HCT116 (cell line): Measurements from ENCODE around the gene NCSTN. TPM values are rescaled to one million over a fixed set of nuclear protein-coding genes. Genes with fewer than 3 reads are reported as not detected.

Experiments
- ATAC-seq: fragments of 200-7000 bp; cut with Tn5 transposase; 2 replicates; pipeline ENCODE4 v1.9.1; 2020; ENCODE audit warnings: mild to moderate bottlenecking, moderate library complexity
- BruUV-seq: library from RNA; stranded (reverse); fragments of 400-500 nt; replicated peaks from 2 replicates; lab custom pipeline; 2021; lab: Mats Ljungman, UMichigan
- CTCF ChIA-PET: fragments of 300-600 bp; sonication (Branson Sonifier 250); formaldehyde crosslinking; loops from one replicate; lab custom pipeline; 2021; ENCODE audit warnings: antibody characterized with exemption; lab: Charles Lee
- POLR2A ChIA-PET: fragments of 300-600, 350-600 bp; sonication (Branson Sonifier 250); formaldehyde crosslinking; loops from one replicate; lab custom pipeline; 2021; ENCODE audit warnings: antibody characterized with exemption; lab: Charles Lee
- RAD21 ChIA-PET, 2 experiments: fragments of 300-600 bp; sonication (Branson Sonifier 250); formaldehyde crosslinking; loops; one replicate each; lab custom pipeline; 2023; ENCODE audit warnings: low total read pairs in 2 of 2; ENCODE audit not compliant: uncharacterized antibody in 2 of 2, unreplicated experiment in 2 of 2, low non-redundant PET in 1 of 2; lab: Charles Lee
- DNase-seq: peaks from one replicate; pipeline ENCODE4 v3.0.0-alpha.2; 2010; ENCODE audit warnings: low read depth, low spot score
- H2AFZ ChIP-seq: fragments of 200-600 bp; shearing (Covaris generic), sonication (generic); 2 replicates; pipeline ENCODE4 v1.6.1; 2017; ENCODE audit warnings: low read depth, mixed run types, mixed read lengths, antibody characterized with exemption, low read length; ENCODE audit not compliant: poor library complexity, severe bottlenecking
- H3K27ac ChIP-seq: 2 replicates; pipeline ENCODE4 v1.5.1; 2012; ENCODE audit warnings: low read depth, low read length
- H3K27me3 ChIP-seq: fragments of 200-600 bp; sonication (generic); 2 replicates; pipeline ENCODE4 v1.6.1; 2016; ENCODE audit warnings: mixed run types, low read length, mixed read lengths; ENCODE audit not compliant: insufficient read depth
- H3K36me3 ChIP-seq, 2 experiments: fragments of 200-500 bp in 1 of 2; fragments of 200-600 bp in 1 of 2; sonication (Bioruptor generic) in 1 of 2; sonication (generic) in 1 of 2; 2 replicates each; pipeline versions ENCODE4 v1.5.1 to v1.6.1; 2014 to 2016; ENCODE audit warnings: low read length in 2 of 2, inconsistent platforms in 1 of 2, mixed read lengths in 1 of 2, mixed run types in 1 of 2; ENCODE audit not compliant: insufficient read depth in 2 of 2, control insufficient read depth in 1 of 2
- H3K4me1 ChIP-seq, 2 experiments: fragments of 200-600 bp in 1 of 2; sonication (generic) in 1 of 2; 2 replicates each; pipeline versions ENCODE4 v1.5.1 to v1.6.1; 2012 to 2017; ENCODE audit warnings: low read length in 2 of 2, inconsistent platforms in 1 of 2, mild to moderate bottlenecking in 1 of 2, mixed read lengths in 1 of 2, mixed run types in 1 of 2, moderate library complexity in 1 of 2; ENCODE audit not compliant: insufficient read depth in 2 of 2, control insufficient read depth in 1 of 2
- H3K4me2 ChIP-seq: fragments of 200-600 bp; sonication (generic); 2 replicates; pipeline ENCODE4 v1.6.1; 2017; ENCODE audit warnings: mixed run types, low read length, mixed read lengths
- H3K4me3 ChIP-seq, 2 experiments: fragments of 200-600 bp in 1 of 2; sonication (generic) in 1 of 2; replicated peaks in 1 of 2; 2 replicates each; pipeline ENCODE4 v1.5.1; 2011 to 2016; ENCODE audit warnings: low read length in 2 of 2, control low read depth in 1 of 2, low read depth in 1 of 2, mild to moderate bottlenecking in 1 of 2, mixed read lengths in 1 of 2, mixed run types in 1 of 2
- H3K79me2 ChIP-seq: fragments of 200-600 bp; sonication (generic); 2 replicates; pipeline ENCODE4 v1.6.1; 2017; ENCODE audit warnings: mild to moderate bottlenecking, mixed run types, low read length, moderate library complexity, mixed read lengths; ENCODE audit not compliant: insufficient read depth
- H3K9ac ChIP-seq: fragments of 200-600 bp; sonication (generic); 2 replicates; pipeline ENCODE4 v1.6.1; 2016; ENCODE audit warnings: low read length, mixed read lengths
- H3K9me2 ChIP-seq: fragments of 200-600 bp; sonication (generic), shearing (Covaris generic); 2 replicates; pipeline ENCODE4 v1.6.1; 2017; ENCODE audit warnings: mixed run types, mild to moderate bottlenecking, moderate library complexity; ENCODE audit not compliant: insufficient read depth
- H3K9me3 ChIP-seq, 2 experiments: fragments of 200-500 bp in 1 of 2; fragments of 200-600 bp in 1 of 2; sonication (Bioruptor generic) in 1 of 2; sonication (generic) in 1 of 2; 2 replicates each; pipeline ENCODE4 v1.6.1; 2014 to 2017; ENCODE audit warnings: low read length in 2 of 2, mixed read lengths in 2 of 2, inconsistent platforms in 1 of 2, low read depth in 1 of 2, mild to moderate bottlenecking in 1 of 2, mixed run types in 1 of 2, moderate library complexity in 1 of 2; ENCODE audit not compliant: control insufficient read depth in 1 of 2, insufficient read depth in 1 of 2
- H4K20me1 ChIP-seq: fragments of 200-600 bp; sonication (generic), shearing (Covaris generic); 2 replicates; pipeline ENCODE4 v1.6.1; 2017; ENCODE audit warnings: mixed run types, mild to moderate bottlenecking, moderate library complexity; ENCODE audit not compliant: insufficient read depth
- CBX3 ChIP-seq: IDR thresholded peaks from 2 replicates; pipeline ENCODE4 v1.6.1; 2012; ENCODE audit warnings: low read depth
- CEBPB ChIP-seq: IDR thresholded peaks from 2 replicates; pipeline ENCODE4 v1.6.1; 2012; ENCODE audit warnings: low read depth
- CTCF ChIP-seq, 3 experiments: fragments of 200-600 bp in 1 of 3; sonication (generic) in 1 of 3; IDR thresholded peaks in 2 of 3; conservative IDR thresholded peaks in 1 of 3; 2 replicates each; pipeline ENCODE4 v1.5.1; 2012 to 2017; ENCODE audit warnings: low read depth in 2 of 3, low read length in 2 of 3, antibody characterized with exemption in 1 of 3, borderline replicate concordance in 1 of 3, control low read depth in 1 of 3, mild to moderate bottlenecking in 1 of 3, mixed read lengths in 1 of 3, mixed run types in 1 of 3, moderate library complexity in 1 of 3; ENCODE audit not compliant: insufficient read depth in 1 of 3
- EGR1 ChIP-seq: IDR thresholded peaks from 2 replicates; pipeline ENCODE4 v1.6.1; 2012; ENCODE audit warnings: low read depth
- ELF1 ChIP-seq: IDR thresholded peaks from 2 replicates; pipeline ENCODE4 v1.6.1; 2012; ENCODE audit warnings: low read depth, borderline replicate concordance
- EZH2 ChIP-seq: fragments of 200-600 bp; sonication (generic); IDR thresholded peaks from 2 replicates; pipeline ENCODE4 v1.6.1; 2017; ENCODE audit warnings: antibody characterized with exemption, mixed run types
- EZH2phosphoT487 ChIP-seq: fragments of 200-600 bp; IDR thresholded peaks from 2 replicates; pipeline ENCODE4 v1.6.1; 2018; ENCODE audit warnings: antibody characterized with exemption, borderline replicate concordance
- FOSL1 ChIP-seq: IDR thresholded peaks from 2 replicates; pipeline ENCODE4 v1.6.1; 2012; ENCODE audit warnings: low read depth
- JUND ChIP-seq: IDR thresholded peaks from 2 replicates; pipeline ENCODE4 v1.6.1; 2012
- MAX ChIP-seq: IDR thresholded peaks from 2 replicates; pipeline ENCODE4 v1.6.1; 2012
- POLR2A ChIP-seq: IDR thresholded peaks from 2 replicates; pipeline ENCODE4 v1.7.0; 2011; ENCODE audit warnings: borderline replicate concordance; ENCODE audit not compliant: insufficient read depth, insufficient read length; ENCODE audit errors: extremely low read depth
- POLR2AphosphoS5 ChIP-seq: IDR thresholded peaks from 2 replicates; pipeline ENCODE4 v1.6.1; 2011; ENCODE audit warnings: mild to moderate bottlenecking, low read depth, low read length, moderate library complexity
- RAD21 ChIP-seq: IDR thresholded peaks from 2 replicates; pipeline ENCODE4 v1.6.1; 2012; ENCODE audit warnings: low read depth, mild to moderate bottlenecking
- REST ChIP-seq: IDR thresholded peaks from 2 replicates; pipeline ENCODE4 v1.6.1; 2012; ENCODE audit warnings: low read depth
- SP1 ChIP-seq: IDR thresholded peaks from 2 replicates; pipeline ENCODE4 v1.6.1; 2012; ENCODE audit warnings: low read depth
- SRF ChIP-seq: IDR thresholded peaks from 2 replicates; pipeline ENCODE4 v1.6.1; 2012; ENCODE audit warnings: low read depth
- YY1 ChIP-seq: IDR thresholded peaks from 2 replicates; pipeline ENCODE4 v1.6.1; 2011; ENCODE audit warnings: low read length, low read depth, moderate library complexity, mild to moderate bottlenecking; ENCODE audit not compliant: insufficient replicate concordance; ENCODE audit errors: extremely low read depth
- ZBTB33 ChIP-seq: IDR thresholded peaks from 2 replicates; pipeline ENCODE4 v1.6.1; 2011; ENCODE audit warnings: mild to moderate bottlenecking, low read length, moderate library complexity; ENCODE audit not compliant: insufficient replicate concordance; ENCODE audit errors: extremely low read depth
- intact Hi-C: fragments of 100-400 bp; cut with micrococcal nuclease; formaldehyde crosslinking; loops from 2 replicates; pipeline ENCODE4 v1.10.0; 2022
- total RNA-seq: library from RNA; stranded (reverse); gene quantifications from one replicate; pipeline ENCODE4 v1.2.1, GENCODE V29; 2021; ENCODE audit not compliant: unreplicated experiment

The NCSTN gene
- total RNA-seq, 1 experiment from 2014 or later, result 68.4 TPM

GRCh38 chr1:160407839-160408801 lies 64.9 kb downstream of the NCSTN start:
- TSS peak; percentile 64 for BruUV-seq
- intact Hi-C loops, result no loop called here
- RAD21 ChIA-PET, result interaction anchor here (0.5 kb wide), 2 partner anchors 31 to 306 kb away, joined by 3 read pairs; no protein-coding TSS in a partner anchor
- peak; percentile 78 for ATAC-seq
- H3K9me2 ChIP-seq, result no peaks in the 10 kb centered on the region
- H3K4me3 ChIP-seq, result peak overlapping the region; percentile 36 to 55
- peaks cover 23 to 39% of the 10 kb centered on the region in 2 experiments for H3K4me1 ChIP-seq
- peak; percentile 29 for DNase-seq
- peak overlapping the region; percentile 31 for H2AFZ ChIP-seq
- CTCF ChIA-PET, result interaction anchor here (0.8 to 1.8 kb wide), 7 partner anchors 8 to 323 kb away, joined by 3 to 6 read pairs (median 4); no protein-coding TSS in a partner anchor
- no peaks in the 10 kb centered on the region for H3K36me3 ChIP-seq
- TF ChIP-seq EZH2phosphoT487, result no peak
- no peak for TF ChIP-seq ELF1
- TF ChIP-seq JUND, result peak; percentile 54; the same call in 1 of the 2 replicates
- TF ChIP-seq REST, result no peak
- TF ChIP-seq EGR1, result peak; percentile 65
- peak; percentile 36; the same call in 1 of the 2 replicates for TF ChIP-seq SP1
- TF ChIP-seq MAX, result no peak
- no peak for TF ChIP-seq EZH2
- TF ChIP-seq CTCF (IDR thresholded peaks at IDR 0.05 in 2 of 3, conservative IDR thresholded peaks at IDR 0.05 in 1 of 3; ENCODE audit: borderline replicate concordance in 1 of 3, insufficient read depth in 1 of 3, low read depth in 2 of 3, low read length in 2 of 3), result no peak
- no peak for TF ChIP-seq CEBPB
- no peak for TF ChIP-seq ZBTB33
- TF ChIP-seq RAD21, result no peak
- no peak for TF ChIP-seq POLR2AphosphoS5
- TF ChIP-seq POLR2A, result no peak
- TF ChIP-seq SRF, result no peak
- peak; percentile 68 for TF ChIP-seq FOSL1
- TF ChIP-seq CBX3, result no peak; the same call in 1 of the 2 replicates
- no peak for TF ChIP-seq YY1
- H4K20me1 ChIP-seq, result no peaks in the 10 kb centered on the region
- H3K9ac ChIP-seq, result peak overlapping the region; percentile 50
- no peaks in the 10 kb centered on the region for H3K27me3 ChIP-seq
- no peaks in the 10 kb centered on the region for H3K79me2 ChIP-seq
- peak overlapping the region; percentile 65 for H3K27ac ChIP-seq
- peak overlapping the region; percentile 93 for H3K4me2 ChIP-seq
- POLR2A ChIA-PET, result interaction anchor here (0.8 kb wide), 1 partner anchor 13 kb away, joined by 3 read pairs; no protein-coding TSS in a partner anchor
- no peaks in the 10 kb centered on the region for H3K9me3 ChIP-seq
